Thoracic aorta (tissue), 2 donors: Measurements from ENCODE around the gene SPATA20. TPM values are rescaled to one million over a fixed set of nuclear protein-coding genes. Genes with fewer than 3 reads are reported as not detected.

ENCODE experiments used
- ATAC-seq: fragments of 150-250 bp; one replicate; pipeline ENCODE4 v1.8.0; 2017; ENCODE audit warnings: low read depth; ENCODE audit not compliant: insufficient number of reproducible peaks, low FRiP score
- DNase-seq: peaks from one replicate; pipeline ENCODE4 v3.0.0-alpha.2; 2020; ENCODE audit warnings: low spot score
- H3K27ac ChIP-seq, 2 donors: fragments of 200-600 bp; sonication (generic); 1 replicate in 1 of 2; 2 replicates in 1 of 2; pipeline ENCODE4 v1.5.1; 2016; ENCODE audit warnings: mild to moderate bottlenecking in 2 of 2, moderate library complexity in 2 of 2
- H3K27me3 ChIP-seq: fragments of 200-600 bp; sonication (generic); replicated peaks from 2 replicates; pipeline ENCODE4 v1.6.0; 2016; ENCODE audit warnings: mild to moderate bottlenecking; ENCODE audit not compliant: insufficient read depth
- H3K36me3 ChIP-seq: fragments of 200-600 bp; sonication (generic); one replicate; pipeline ENCODE4 v1.5.1; 2016
- H3K4me1 ChIP-seq, 2 donors: fragments of 200-600 bp; sonication (generic); 1 replicate in 1 of 2; 2 replicates in 1 of 2; pipeline versions ENCODE4 v1.5.1 to v1.6.0; 2016; ENCODE audit warnings: low read depth in 2 of 2, mild to moderate bottlenecking in 1 of 2; ENCODE audit not compliant: control insufficient read depth in 1 of 2
- H3K4me3 ChIP-seq: fragments of 200-600 bp; sonication (generic); 2 replicates; pipeline ENCODE4 v1.5.1; 2016; ENCODE audit warnings: mild to moderate bottlenecking
- H3K9me3 ChIP-seq: fragments of 200-600 bp; sonication (generic); 2 replicates; pipeline ENCODE4 v1.5.1; 2016
- CTCF ChIP-seq: fragments of 200-600 bp; sonication (generic); IDR thresholded peaks from one replicate; pipeline ENCODE4 v1.5.1; 2019; ENCODE audit warnings: antibody characterized with exemption
- total RNA-seq, 2 donors: library from RNA; depleted of rRNA; stranded (reverse); fragments of >200 nt; gene quantifications; one replicate each; pipeline versions ENCODE4 v1.1.0 to v1.2.3, GENCODE V29; 2016

The SPATA20 gene
- total RNA-seq, 2 donors from 2014 or later = 82.8 to 118 TPM

- ATAC-seq (no peak), DNase-seq (no peak)
- Histone ChIP-seq H3K4me3 (no peak overlapping the region), H3K9me3 (no peaks in the 10 kb centered on the region), H3K36me3 (no peaks in the 10 kb centered on the region), H3K27me3 (no peaks in the 10 kb centered on the region), H3K27ac (no peak overlapping the region), H3K4me1 (peaks cover 8 to 42% of the 10 kb centered on the region in 2 donors)
- TF ChIP-seq CTCF = no peak
Measured at GRCh38 chr17:50590946-50591737, 44.2 kb downstream of the SPATA20 start.

- peaks cover 8 to 40% of the 10 kb centered on the region in 2 donors for H3K4me1 ChIP-seq
- H3K36me3 ChIP-seq = no peaks in the 10 kb centered on the region
- H3K9me3 ChIP-seq = no peaks in the 10 kb centered on the region
- DNase-seq = no peak
- H3K4me3 ChIP-seq = no peak overlapping the region
- no peak overlapping the region for H3K27ac ChIP-seq
- TF ChIP-seq CTCF = no peak
- no peak for ATAC-seq
- no peaks in the 10 kb centered on the region for H3K27me3 ChIP-seq
Measured at GRCh38 chr17:50593321-50593720, 46.3 kb downstream of the SPATA20 start.

GRCh38 chr17:50594128-50594823 is 47.3 kb downstream of the SPATA20 start:
- no peaks in the 10 kb centered on the region for H3K9me3 ChIP-seq
- DNase-seq = no peak
- H3K36me3 ChIP-seq = no peaks in the 10 kb centered on the region
- H3K4me1 ChIP-seq = peaks cover 5 to 30% of the 10 kb centered on the region in 2 donors
- no peak for ATAC-seq
- H3K4me3 ChIP-seq = no peak overlapping the region
- H3K27me3 ChIP-seq = no peaks in the 10 kb centered on the region
- H3K27ac ChIP-seq = no peak overlapping the region
- TF ChIP-seq CTCF = no peak

GRCh38 chr17:50594892-50595291 is 47.9 kb downstream of the SPATA20 start:
- DNase-seq (no peak), ATAC-seq (no peak)
- TF ChIP-seq CTCF = no peak
- no peak overlapping the region for H3K27ac ChIP-seq
- peaks cover 0 to 24% of the 10 kb centered on the region in 2 donors for H3K4me1 ChIP-seq
- no peaks in the 10 kb centered on the region for H3K9me3 ChIP-seq
- H3K36me3 ChIP-seq = no peaks in the 10 kb centered on the region
- H3K27me3 ChIP-seq = no peaks in the 10 kb centered on the region
- H3K4me3 ChIP-seq = no peak overlapping the region

- DNase-seq (no peak), ATAC-seq (no peak)
- no peak overlapping the region for H3K27ac ChIP-seq
- H3K36me3 ChIP-seq = no peaks in the 10 kb centered on the region
- H3K27me3 ChIP-seq = no peaks in the 10 kb centered on the region
- peaks cover 0 to 13% of the 10 kb centered on the region in 2 donors for H3K4me1 ChIP-seq
- H3K9me3 ChIP-seq = no peaks in the 10 kb centered on the region
- H3K4me3 ChIP-seq = no peak overlapping the region
- no peak for TF ChIP-seq CTCF
Measured at GRCh38 chr17:50596191-50597037, 49.4 kb downstream of the SPATA20 start.
